IMR-90 (cell line): ENCODE data around the gene PIEZO1. TPM values are rescaled to one million over a fixed set of nuclear protein-coding genes. Genes with fewer than 3 reads are reported as not detected.

ENCODE experiments used
- ATAC-seq: fragments of 200-7000 bp; cut with Tn5 transposase; 2 replicates; pipeline ENCODE4 v1.9.1; 2020; ENCODE audit warnings: low read depth, mild to moderate bottlenecking, moderate library complexity
- BruUV-seq: library from RNA; stranded (reverse); fragments of 400-500 nt; replicated peaks from 2 replicates; lab custom pipeline; 2021; lab: Mats Ljungman, UMichigan
- CTCF ChIA-PET: fragments of 300-600 bp; formaldehyde crosslinking; extraction: SDS; loops from one replicate; lab custom pipeline; 2021; ENCODE audit warnings: antibody characterized with exemption; lab: Yijun Ruan, JAX
- POLR2A ChIA-PET: fragments of 300-600 bp; sonication (Branson Sonifier 250); formaldehyde crosslinking; loops from one replicate; lab custom pipeline; 2022; ENCODE audit warnings: antibody characterized with exemption; ENCODE audit not compliant: unreplicated experiment; lab: Charles Lee
- DNase-seq: peaks from one replicate; pipeline ENCODE4 v3.0.0; 2013
- H2AFZ ChIP-seq: replicated peaks from 2 replicates; pipeline ENCODE3; 2013; ENCODE audit warnings: low read length, mild to moderate bottlenecking; ENCODE audit not compliant: poor library complexity
- H2AK5ac ChIP-seq: 2 replicates; pipeline ENCODE4 v1.6.1; 2013; ENCODE audit warnings: low read depth, low read length, inconsistent platforms
- H2AK9ac ChIP-seq: replicated peaks from 2 replicates; pipeline ENCODE3; 2013; ENCODE audit warnings: mild to moderate bottlenecking, low read depth, low read length, moderate library complexity; ENCODE audit not compliant: poor library complexity
- H2BK120ac ChIP-seq: 2 replicates; pipeline ENCODE4 v1.6.1; 2013; ENCODE audit warnings: low read depth, low read length, inconsistent platforms
- H2BK15ac ChIP-seq: 3 replicates; pipeline ENCODE4 v1.6.1; 2013; ENCODE audit warnings: low read depth, low read length, inconsistent platforms
- H2BK20ac ChIP-seq: 2 replicates; pipeline ENCODE4 v1.6.1; 2013; ENCODE audit warnings: low read depth, mild to moderate bottlenecking, inconsistent platforms, low read length, moderate library complexity
- H2BK5ac ChIP-seq: 2 replicates; pipeline ENCODE4 v1.6.1; 2013; ENCODE audit warnings: mild to moderate bottlenecking, low read depth, low read length, inconsistent platforms; ENCODE audit not compliant: poor library complexity, severe bottlenecking
- H3K14ac ChIP-seq: replicated peaks from 2 replicates; pipeline ENCODE4 v1.6.1; 2013; ENCODE audit warnings: low read depth, low read length, inconsistent platforms
- H3K18ac ChIP-seq: 2 replicates; pipeline ENCODE4 v1.6.1; 2013; ENCODE audit warnings: low read depth, low read length, control low read depth
- H3K23ac ChIP-seq: 2 replicates; pipeline ENCODE4 v1.6.1; 2013; ENCODE audit warnings: low read depth, low read length, inconsistent platforms
- H3K27ac ChIP-seq: 2 replicates; pipeline ENCODE4 v1.5.1; 2013; ENCODE audit warnings: mild to moderate bottlenecking, control low read depth, low read length; ENCODE audit not compliant: insufficient read depth
- H3K27me3 ChIP-seq: 2 replicates; pipeline ENCODE4 v1.6.1; 2013; ENCODE audit warnings: low read length; ENCODE audit not compliant: control insufficient read depth, insufficient read depth
- H3K36me3 ChIP-seq: 2 replicates; pipeline ENCODE4 v1.6.1; 2013; ENCODE audit warnings: low read length, mixed read lengths; ENCODE audit not compliant: control insufficient read depth, insufficient read depth
- H3K4ac ChIP-seq: 2 replicates; pipeline ENCODE4 v1.6.1; 2013; ENCODE audit warnings: low read depth, low read length, inconsistent platforms
- H3K4me1 ChIP-seq: 2 replicates; pipeline ENCODE4 v1.6.1; 2013; ENCODE audit warnings: low read length, mixed read lengths; ENCODE audit not compliant: control insufficient read depth, insufficient read depth
- H3K4me2 ChIP-seq: 2 replicates; pipeline ENCODE4 v1.6.1; 2013; ENCODE audit warnings: low read depth, mild to moderate bottlenecking, control low read depth, low read length, moderate library complexity
- H3K4me3 ChIP-seq: 2 replicates; pipeline ENCODE4 v1.5.1; 2013; ENCODE audit warnings: low read depth, mild to moderate bottlenecking, control low read depth, low read length, moderate library complexity; ENCODE audit not compliant: insufficient read depth
- H3K56ac ChIP-seq: 2 replicates; pipeline ENCODE4 v1.6.1; 2013; ENCODE audit warnings: low read length, inconsistent platforms; ENCODE audit not compliant: insufficient read depth; ENCODE audit errors: extremely low read depth
- H3K79me1 ChIP-seq, 2 experiments: 2 replicates each; pipeline ENCODE4 v1.6.1; 2013; ENCODE audit warnings: low read length in 2 of 2, inconsistent platforms in 1 of 2, low read depth in 1 of 2
- H3K9ac ChIP-seq: 2 replicates; pipeline ENCODE4 v1.6.1; 2013; ENCODE audit warnings: low read depth, low read length, control low read depth
- H3K9me1 ChIP-seq: 2 replicates; pipeline ENCODE4 v1.6.1; 2013; ENCODE audit warnings: low read length, inconsistent platforms; ENCODE audit not compliant: insufficient read depth
- H3K9me3 ChIP-seq: 2 replicates; pipeline ENCODE4 v1.6.1; 2013; ENCODE audit warnings: low read length; ENCODE audit not compliant: control insufficient read depth, insufficient read depth
- H4K20me1 ChIP-seq: 2 replicates; pipeline ENCODE4 v1.6.1; 2013; ENCODE audit warnings: low read length, inconsistent platforms; ENCODE audit not compliant: insufficient read depth
- H4K5ac ChIP-seq: 2 replicates; pipeline ENCODE4 v1.6.1; 2013; ENCODE audit warnings: mild to moderate bottlenecking, low read depth, low read length, control low read depth
- H4K8ac ChIP-seq, 2 experiments: 2 replicates each; pipeline ENCODE4 v1.6.1; 2013; ENCODE audit warnings: low read depth in 2 of 2, low read length in 2 of 2, control low read depth in 1 of 2, inconsistent platforms in 1 of 2
- H4K91ac ChIP-seq: 2 replicates; pipeline ENCODE4 v1.6.1; 2013; ENCODE audit warnings: low read depth, low read length, inconsistent platforms; ENCODE audit not compliant: insufficient read depth
- CEBPB ChIP-seq: IDR thresholded peaks from 2 replicates; pipeline ENCODE4 v1.6.1; 2012; ENCODE audit warnings: low read depth, low read length, improper control_type of control experiment
- CHD1 ChIP-seq: IDR thresholded peaks from 2 replicates; pipeline ENCODE4 v1.6.1; 2012; ENCODE audit warnings: low read depth, low read length, improper control_type of control experiment
- MAFK ChIP-seq: IDR thresholded peaks from 2 replicates; pipeline ENCODE4 v1.6.1; 2012; ENCODE audit warnings: low read depth, low read length, improper control_type of control experiment
- MXI1 ChIP-seq: IDR thresholded peaks from 2 replicates; pipeline ENCODE4 v1.6.1; 2012; ENCODE audit warnings: low read depth, mild to moderate bottlenecking, low read length, moderate library complexity, borderline replicate concordance
- RAD21 ChIP-seq: IDR thresholded peaks from 2 replicates; pipeline ENCODE4 v1.6.1; 2012; ENCODE audit warnings: low read length, improper control_type of control experiment
- SMC3 ChIP-seq: fragments of 150-350 bp; IDR thresholded peaks from 2 replicates; pipeline ENCODE4 v1.6.1; 2016; ENCODE audit warnings: low read depth, mild to moderate bottlenecking, antibody characterized with exemption, low read length, moderate library complexity
- USF2 ChIP-seq: fragments of 150-350 bp; IDR thresholded peaks from 2 replicates; pipeline ENCODE4 v1.6.1; 2017; ENCODE audit warnings: mild to moderate bottlenecking, antibody characterized with exemption, low read length, low read depth
- WGBS, 2 experiments: methylation state at CpG; one replicate each; pipeline versions ENCODE4 v1.1.5 to v1.1.7; 2013; ENCODE audit warnings: missing lambda C conversion rate in 2 of 2; ENCODE audit not compliant: insufficient read length in 1 of 2; ENCODE audit errors: extremely low coverage in 2 of 2; 5-methylcytosine and 5-hydroxymethylcytosine counted together
- dilution Hi-C: fragments of 300-500 bp; cut with HindIII; formaldehyde crosslinking; loops from one replicate; pipeline ENCODE4 v1.14.3; 2018; ENCODE audit warnings: low sequenced_read_pairs; ENCODE audit not compliant: unreplicated experiment
- in situ Hi-C: fragments of 300-500 bp; cut with MboI; formaldehyde crosslinking; loops from 3 replicates; pipeline ENCODE4 v1.14.3; 2019; ENCODE audit warnings: low sequenced_read_pairs, inconsistent platforms, mixed read lengths
- intact Hi-C: fragments of 100-400 bp; cut with micrococcal nuclease; formaldehyde crosslinking; loops from 2 replicates; pipeline ENCODE4 v1.10.0; 2022
- polyA plus RNA-seq, 3 experiments: library from polyadenylated mRNA; depleted of rRNA; stranded (reverse); fragments of >200 nt; gene quantifications; 2 replicates each; pipeline ENCODE4 v1.2.3, GENCODE V29; 2012; ENCODE audit warnings: low replicate concordance in 1 of 3
- total RNA-seq: library from RNA; depleted of rRNA; stranded (reverse); fragments of >200 nt; gene quantifications from 2 replicates; pipeline ENCODE4 v1.2.3, GENCODE V29; 2012

PIEZO1 gene
- total and polyA plus RNA-seq, 2 of the 4 experiments (the other 2 are of a cell fraction): 36.2 to 372 TPM

DNA sequence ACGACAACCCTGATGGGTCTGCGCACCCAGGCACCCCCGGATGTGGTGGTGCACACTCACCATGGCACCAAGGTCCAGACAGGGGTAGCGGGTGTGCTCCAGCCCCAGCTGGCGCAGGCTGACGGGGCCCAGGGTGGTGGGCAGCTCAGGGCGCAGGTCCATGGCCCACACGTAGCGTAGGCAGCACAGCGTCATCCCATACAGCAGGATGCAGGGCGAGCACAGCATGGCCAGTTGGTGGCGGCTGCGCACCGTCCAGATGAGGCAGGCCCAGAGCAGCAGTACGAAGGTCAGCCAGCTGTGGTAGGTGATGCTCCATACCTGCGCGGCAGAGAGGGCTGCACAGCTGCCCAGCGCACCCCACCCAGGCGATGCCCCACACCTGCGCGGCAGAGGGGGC is 48.9 kb downstream of the PIEZO1 start:
- Histone ChIP-seq H3K56ac (no peak overlapping the region), H3K9ac (no peak overlapping the region), H4K5ac (no peak overlapping the region), H2AK9ac (peak overlapping the region; percentile 55), H3K14ac (no peak overlapping the region), H2BK20ac (no peak overlapping the region), H3K4me2 (no peak overlapping the region), H3K4me1 (no peaks in the 10 kb centered on the region), H4K20me1 (peaks cover 54% of the 10 kb centered on the region), H3K27me3 (no peaks in the 10 kb centered on the region), H4K91ac (no peak overlapping the region), H2AK5ac (no peak overlapping the region), H3K9me3 (no peaks in the 10 kb centered on the region), H3K18ac (no peak overlapping the region), H2AFZ (peak overlapping the region; percentile 21), H3K36me3 (peaks cover 71% of the 10 kb centered on the region), H3K23ac (no peak overlapping the region), H3K4ac (no peak overlapping the region), H3K4me3 (no peak overlapping the region), H3K79me1 (peaks cover 3 to 54% of the 10 kb centered on the region in 2 experiments; a peak in 3 of 4 replicates), H4K8ac (no peak overlapping the region), H2BK5ac (no peak overlapping the region), H2BK15ac (no peak overlapping the region), H3K9me1 (no peaks in the 10 kb centered on the region; the same call in 1 of the 2 replicates), H3K27ac (no peak overlapping the region), H2BK120ac (no peak overlapping the region)
- 98% methylated on average over 5 of the region's 21 CpGs; no CpG with 5 or more reads in 1 of the 2 experiments for WGBS, 2 experiments
- no peak for DNase-seq
- intact Hi-C loops: no loop called here
- in situ Hi-C loops: no loop called here
- ChIA-PET POLR2A (no interaction called here), CTCF (interaction anchor here (1.2 kb wide), 1 partner anchor 51 kb away, joined by 5 read pairs; no protein-coding TSS in a partner anchor)
- TF ChIP-seq USF2: no peak
- no peak for TF ChIP-seq CEBPB
- no peak for TF ChIP-seq SMC3
- no peak for TF ChIP-seq MAFK
- no peak for TF ChIP-seq CHD1
- TF ChIP-seq MXI1: no peak
- no peak for TF ChIP-seq RAD21
- dilution Hi-C loops: no loop called here
- no peak for ATAC-seq
- BruUV-seq: no TSS peak
